AG20443 (cell line): Measurements from ENCODE around the gene ZFP42.
"Not testable (repeated sequence)": the region's sequence is repeated elsewhere in the genome, so short reads cannot be mapped to it uniquely, and the experiment has no call there.

Source experiments
- DNase-seq: peaks from one replicate; pipeline ENCODE4 v3.0.0; 2012; ENCODE audit warnings: low spot score, mixed read lengths

Gene ZFP42

GRCh38 chr4:188021548-188022249, 26.1 kb downstream of the ZFP42 start:
- DNase-seq, result no peak

GRCh38 chr4:188023682-188024081, 28.1 kb downstream of the ZFP42 start:
- DNase-seq, result no peak

- no peak for DNase-seq
Observed at GRCh38 chr4:188025476-188025875, 29.9 kb downstream of the ZFP42 start.

GRCh38 chr4:188029114-188029513, 33.5 kb downstream of the ZFP42 start:
- no peak for DNase-seq

GRCh38 chr4:188030401-188030800, 34.8 kb downstream of the ZFP42 start:
- no peak for DNase-seq

GRCh38 chr4:188031751-188032150, 36.2 kb downstream of the ZFP42 start:
- no peak for DNase-seq

GRCh38 chr4:188032170-188032569, 36.6 kb downstream of the ZFP42 start:
- no peak for DNase-seq

GRCh38 chr4:188032583-188032982, 37.0 kb downstream of the ZFP42 start:
- no peak for DNase-seq

GRCh38 chr4:188037003-188037713, 41.6 kb downstream of the ZFP42 start:
- no peak for DNase-seq

- no peak for DNase-seq
Observed at GRCh38 chr4:188041721-188042120, 46.1 kb downstream of the ZFP42 start.

- DNase-seq, result no peak
Observed at GRCh38 chr4:188042191-188042590, 46.6 kb downstream of the ZFP42 start.

GRCh38 chr4:188043154-188043553, 47.6 kb downstream of the ZFP42 start:
- no peak for DNase-seq

- not testable (repeated sequence) for DNase-seq
Observed at GRCh38 chr4:188045461-188045860, 49.9 kb downstream of the ZFP42 start.

- no peak for DNase-seq
Observed at GRCh38 chr4:188046657-188047056, 51.1 kb downstream of the ZFP42 start.

- DNase-seq, result no peak
Observed at GRCh38 chr4:188053302-188053701, 57.7 kb downstream of the ZFP42 start.
